Smooth muscle cell (in vitro differentiated cells): Measurements from ENCODE around the gene ACTA2. TPM values are rescaled to one million over a fixed set of nuclear protein-coding genes. Genes with fewer than 3 reads are reported as not detected.

Experiments used
- DNase-seq: peaks from one replicate; lab custom pipeline; 2025; ENCODE audit not compliant: unreplicated experiment; lab: John Stamatoyannopoulos, UW
- H2AFZ ChIP-seq: fragments of 200-600 bp; sonication (generic); 2 replicates; pipeline ENCODE4 v1.6.0; 2016; ENCODE audit warnings: antibody characterized with exemption, low read depth, mild to moderate bottlenecking
- H3F3A ChIP-seq: fragments of 200-600 bp; sonication (generic); 2 replicates; pipeline ENCODE4 v1.6.0; 2017; ENCODE audit warnings: antibody characterized with exemption, low read depth
- H3K27ac ChIP-seq: fragments of 200-600 bp; sonication (generic); 2 replicates; pipeline ENCODE4 v1.5.1; 2016; ENCODE audit warnings: low read depth, mild to moderate bottlenecking
- H3K27me3 ChIP-seq: fragments of 200-600 bp; sonication (generic); 2 replicates; pipeline ENCODE4 v1.6.1; 2016; ENCODE audit warnings: low read depth, mild to moderate bottlenecking
- H3K36me3 ChIP-seq: fragments of 200-600 bp; sonication (generic); 2 replicates; pipeline ENCODE4 v1.5.1; 2016; ENCODE audit warnings: low read depth
- H3K4me1 ChIP-seq: fragments of 200-600 bp; sonication (generic); 2 replicates; pipeline ENCODE4 v1.5.1; 2016; ENCODE audit warnings: low read depth
- H3K4me2 ChIP-seq: fragments of 200-600 bp; sonication (generic); 2 replicates; pipeline ENCODE4 v1.6.0; 2016; ENCODE audit warnings: mild to moderate bottlenecking
- H3K4me3 ChIP-seq: fragments of 200-600 bp; sonication (generic); 2 replicates; pipeline ENCODE4 v1.5.1; 2016; ENCODE audit warnings: mild to moderate bottlenecking
- H3K79me2 ChIP-seq: fragments of 200-600 bp; sonication (generic); 2 replicates; pipeline ENCODE4 v1.6.0; 2016; ENCODE audit warnings: low read depth, mild to moderate bottlenecking
- H3K9ac ChIP-seq: fragments of 200-600 bp; sonication (generic); 2 replicates; pipeline ENCODE4 v1.6.0; 2016; ENCODE audit warnings: low read depth
- H3K9me3 ChIP-seq: fragments of 200-600 bp; sonication (generic); replicated peaks from 2 replicates; pipeline ENCODE4 v1.5.1; 2016; ENCODE audit warnings: low read depth
- H4K20me1 ChIP-seq: fragments of 200-600 bp; sonication (generic); 2 replicates; pipeline ENCODE4 v1.6.0; 2016; ENCODE audit warnings: low read depth
- polyA plus RNA-seq: library from polyadenylated mRNA; unstranded; fragments of >200 nt; fragmentation: Nextera tagmentation; extraction: Ambion mirVana; gene quantifications from 2 replicates; pipeline ENCODE4 v1.2.1, GENCODE V29; 2016
- small RNA-seq: library from RNA; depleted of rRNA; stranded (forward); fragments of <200 nt; gene quantifications from one replicate; pipeline ENCODE3, GENCODE V24; 2014
- total RNA-seq: library from RNA; depleted of rRNA; stranded (reverse); fragments of >200 nt; gene quantifications from 2 replicates; pipeline ENCODE4 v1.2.3, GENCODE V29; 2014
- TF ChIP-seq, protein P1 (sequence below): fragments of 200-600 bp; sonication (generic); IDR thresholded peaks from 2 replicates; pipeline ENCODE4 v1.5.1; 2017; ENCODE audit warnings: borderline replicate concordance, mild to moderate bottlenecking, antibody characterized with exemption; ENCODE audit not compliant: insufficient read depth, poor library complexity, severe bottlenecking

Gene ACTA2
- total and polyA plus RNA-seq, 2 experiments from 2014 or later: 2,305 to 4,814 TPM

DNA sequence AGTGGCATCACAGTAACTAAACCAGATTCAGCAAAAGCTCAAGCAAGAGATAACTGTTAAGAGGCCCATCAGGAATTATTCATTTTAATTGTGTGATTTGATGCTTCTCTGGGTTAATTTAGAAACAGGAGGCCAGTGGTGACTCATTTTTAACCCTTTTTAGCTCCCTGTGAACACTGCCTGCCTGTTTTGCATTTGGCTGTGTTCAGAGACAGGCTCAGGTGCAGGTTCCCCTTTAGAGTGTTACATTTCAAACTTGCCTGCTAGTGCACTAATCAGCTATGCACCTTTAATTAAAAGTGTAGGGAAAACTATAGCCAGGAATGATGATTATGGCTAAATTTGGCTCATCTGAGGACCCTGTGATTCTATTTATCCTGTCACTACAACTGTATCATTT is 66.0 kb downstream of the ACTA2 start:
- H2AFZ ChIP-seq: no peak overlapping the region
- TF ChIP-seq, protein P1, sequence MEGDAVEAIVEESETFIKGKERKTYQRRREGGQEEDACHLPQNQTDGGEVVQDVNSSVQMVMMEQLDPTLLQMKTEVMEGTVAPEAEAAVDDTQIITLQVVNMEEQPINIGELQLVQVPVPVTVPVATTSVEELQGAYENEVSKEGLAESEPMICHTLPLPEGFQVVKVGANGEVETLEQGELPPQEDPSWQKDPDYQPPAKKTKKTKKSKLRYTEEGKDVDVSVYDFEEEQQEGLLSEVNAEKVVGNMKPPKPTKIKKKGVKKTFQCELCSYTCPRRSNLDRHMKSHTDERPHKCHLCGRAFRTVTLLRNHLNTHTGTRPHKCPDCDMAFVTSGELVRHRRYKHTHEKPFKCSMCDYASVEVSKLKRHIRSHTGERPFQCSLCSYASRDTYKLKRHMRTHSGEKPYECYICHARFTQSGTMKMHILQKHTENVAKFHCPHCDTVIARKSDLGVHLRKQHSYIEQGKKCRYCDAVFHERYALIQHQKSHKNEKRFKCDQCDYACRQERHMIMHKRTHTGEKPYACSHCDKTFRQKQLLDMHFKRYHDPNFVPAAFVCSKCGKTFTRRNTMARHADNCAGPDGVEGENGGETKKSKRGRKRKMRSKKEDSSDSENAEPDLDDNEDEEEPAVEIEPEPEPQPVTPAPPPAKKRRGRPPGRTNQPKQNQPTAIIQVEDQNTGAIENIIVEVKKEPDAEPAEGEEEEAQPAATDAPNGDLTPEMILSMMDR: no peak
- no peaks in the 10 kb centered on the region for H4K20me1 ChIP-seq
- H3K9me3 ChIP-seq: no peaks in the 10 kb centered on the region
- H3K4me2 ChIP-seq: no peak overlapping the region
- H3K4me3 ChIP-seq: no peak overlapping the region
- H3K9ac ChIP-seq: no peak overlapping the region
- H3F3A ChIP-seq: no peaks in the 10 kb centered on the region
- peaks cover 6% of the 10 kb centered on the region for H3K4me1 ChIP-seq
- H3K36me3 ChIP-seq: no peaks in the 10 kb centered on the region
- H3K79me2 ChIP-seq: no peaks in the 10 kb centered on the region
- DNase-seq: no peak
- H3K27ac ChIP-seq: no peak overlapping the region
- peaks cover 58% of the 10 kb centered on the region for H3K27me3 ChIP-seq

Small RNA genes within 50 kb of the gene (small RNA-seq; reads per million reads assigned to genes)
- not detected for gene RF02116

Other genes with a start within 250 kb of the ACTA2 start
- 0.18 and 0.36 TPM in 2 replicates for gene LIPK, start 246.5 kb downstream of the ACTA2 start, total RNA-seq
- gene LIPK, start 246.5 kb downstream of the ACTA2 start, polyA plus RNA-seq: 0.52 TPM in 1 of 2 replicates, not detected in the other
- 0.27 and 0.40 TPM in 2 replicates for gene LIPN, start 192.8 kb downstream of the ACTA2 start, total RNA-seq
- gene LIPN, start 192.8 kb downstream of the ACTA2 start, polyA plus RNA-seq: not detected in 2 replicates
- gene LIPM, start 150.0 kb downstream of the ACTA2 start, total RNA-seq: 0.67 and 0.85 TPM in 2 replicates
- not detected in 2 replicates for gene LIPM, start 150.0 kb downstream of the ACTA2 start, polyA plus RNA-seq
- gene ANKRD22, start 100.9 kb downstream of the ACTA2 start, total RNA-seq: 3.4 and 6.9 TPM in 2 replicates
- gene ANKRD22, start 100.9 kb downstream of the ACTA2 start, polyA plus RNA-seq: 1.9 and 2.3 TPM in 2 replicates
- 1.1 and 1.2 TPM in 2 replicates for gene STAMBPL1, start 72.5 kb downstream of the ACTA2 start, total RNA-seq
- gene STAMBPL1, start 72.5 kb downstream of the ACTA2 start, polyA plus RNA-seq: 0.49 and 0.61 TPM in 2 replicates
- 21.8 and 26.7 TPM in 2 replicates for gene FAS, start 38.0 kb upstream of the ACTA2 start, total RNA-seq
- 9.9 and 14.4 TPM in 2 replicates for gene FAS, start 38.0 kb upstream of the ACTA2 start, polyA plus RNA-seq